Ascending aorta (tissue), 2 donors: Measurements from ENCODE around the gene NFATC2. TPM values are rescaled to one million over a fixed set of nuclear protein-coding genes. Genes with fewer than 3 reads are reported as not detected.
A peak's percentile ranks its signal among the peaks of the same experiment; 100 is the strongest.

ENCODE experiments used
- DNase-seq, 2 donors: peaks; one replicate each; pipeline ENCODE4 v3.0.0-alpha.2; 2019; ENCODE audit warnings: low spot score in 2 of 2
- H3K27ac ChIP-seq, 2 donors: fragments of 200-600 bp; sonication (generic); one replicate each; pipeline ENCODE4 v1.5.1; 2016 to 2017; ENCODE audit warnings: mild to moderate bottlenecking in 1 of 2
- H3K27me3 ChIP-seq: fragments of 200-600 bp; sonication (generic); one replicate; pipeline ENCODE4 v1.5.1; 2017
- H3K36me3 ChIP-seq, 2 donors: fragments of 200-600 bp; sonication (generic); one replicate each; pipeline ENCODE4 v1.5.1; 2016
- H3K4me1 ChIP-seq, 2 donors: fragments of 200-600 bp; sonication (generic); one replicate each; pipeline ENCODE4 v1.5.1; 2016 to 2017; ENCODE audit warnings: mild to moderate bottlenecking in 1 of 2
- H3K4me3 ChIP-seq, 2 donors: fragments of 200-600 bp; sonication (generic); one replicate each; pipeline ENCODE4 v1.5.1; 2016 to 2017; ENCODE audit warnings: mild to moderate bottlenecking in 1 of 2
- H3K9me3 ChIP-seq, 2 donors: fragments of 200-600 bp; sonication (generic); one replicate each; pipeline ENCODE4 v1.5.1; 2016
- intact Hi-C: fragments of 100-400 bp; cut with DNase I; formaldehyde crosslinking; loops from one replicate; pipeline ENCODE4 v1.15.1; 2023
- total RNA-seq: library from RNA; depleted of rRNA; stranded (reverse); fragments of >200 nt; gene quantifications from one replicate; pipeline ENCODE4 v1.1.0, GENCODE V29; 2016
- TF ChIP-seq, protein P1 (sequence below), 3 experiments: fragments of 200-600 bp in 2 of 3; fragments of 450-650 bp in 1 of 3; sonication (generic) in 2 of 3; IDR thresholded peaks; one replicate each; pipeline ENCODE4 v1.5.1; 2016 to 2019; ENCODE audit warnings: antibody characterized with exemption in 3 of 3, mild to moderate bottlenecking in 1 of 3, moderate library complexity in 1 of 3

Gene NFATC2
- total RNA-seq, 1 donor from 2014 or later: 7.9 TPM

DNA sequence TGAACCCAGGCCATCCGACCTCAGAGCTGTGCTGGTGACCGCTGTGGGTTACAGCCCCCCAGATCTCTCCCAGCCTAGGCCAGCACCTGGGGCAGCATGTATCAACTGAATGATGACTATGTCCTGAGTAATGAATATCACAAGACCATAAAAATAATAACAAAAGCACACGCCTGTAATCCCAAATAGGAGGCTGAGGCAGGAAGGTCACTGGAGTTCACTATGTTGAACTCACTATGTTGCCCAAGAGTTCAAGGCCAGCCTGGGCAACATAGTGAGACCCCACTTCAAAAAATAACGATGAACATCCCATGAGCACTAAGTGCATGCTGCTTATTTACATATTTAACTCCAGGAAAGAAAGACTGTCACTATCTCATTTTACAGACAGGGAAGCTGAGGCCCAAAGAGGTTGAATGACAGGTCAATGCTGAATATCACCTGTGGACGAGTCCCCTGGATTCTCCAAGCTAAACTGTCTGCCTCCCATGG lies 92.3 kb downstream of the NFATC2 start:
- peak overlapping the region; percentile 34 to 65 for H3K27ac ChIP-seq
- H3K36me3 ChIP-seq: no peaks in the 10 kb centered on the region
- TF ChIP-seq, protein P1, sequence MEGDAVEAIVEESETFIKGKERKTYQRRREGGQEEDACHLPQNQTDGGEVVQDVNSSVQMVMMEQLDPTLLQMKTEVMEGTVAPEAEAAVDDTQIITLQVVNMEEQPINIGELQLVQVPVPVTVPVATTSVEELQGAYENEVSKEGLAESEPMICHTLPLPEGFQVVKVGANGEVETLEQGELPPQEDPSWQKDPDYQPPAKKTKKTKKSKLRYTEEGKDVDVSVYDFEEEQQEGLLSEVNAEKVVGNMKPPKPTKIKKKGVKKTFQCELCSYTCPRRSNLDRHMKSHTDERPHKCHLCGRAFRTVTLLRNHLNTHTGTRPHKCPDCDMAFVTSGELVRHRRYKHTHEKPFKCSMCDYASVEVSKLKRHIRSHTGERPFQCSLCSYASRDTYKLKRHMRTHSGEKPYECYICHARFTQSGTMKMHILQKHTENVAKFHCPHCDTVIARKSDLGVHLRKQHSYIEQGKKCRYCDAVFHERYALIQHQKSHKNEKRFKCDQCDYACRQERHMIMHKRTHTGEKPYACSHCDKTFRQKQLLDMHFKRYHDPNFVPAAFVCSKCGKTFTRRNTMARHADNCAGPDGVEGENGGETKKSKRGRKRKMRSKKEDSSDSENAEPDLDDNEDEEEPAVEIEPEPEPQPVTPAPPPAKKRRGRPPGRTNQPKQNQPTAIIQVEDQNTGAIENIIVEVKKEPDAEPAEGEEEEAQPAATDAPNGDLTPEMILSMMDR (IDR thresholded peaks at IDR 0.05): no peak
- no peaks in the 10 kb centered on the region for H3K9me3 ChIP-seq
- DNase-seq: no peak
- no peaks in the 10 kb centered on the region for H3K27me3 ChIP-seq
- intact Hi-C loops: no loop called here
- no peak overlapping the region for H3K4me3 ChIP-seq
- H3K4me1 ChIP-seq: peaks cover 15 to 27% of the 10 kb centered on the region in 2 donors

- no peak for DNase-seq
- intact Hi-C loops: loop anchor here (2.0 to 10.0 kb wide), 5 partner anchors 21 to 183 kb away; no protein-coding TSS in a partner anchor
- peaks cover 15 to 27% of the 10 kb centered on the region in 2 donors for H3K4me1 ChIP-seq
Observed at GRCh38 chr20:51449498-51450220, 92.9 kb downstream of the NFATC2 start.

GRCh38 chr20:51447765-51448148 lies 94.8 kb downstream of the NFATC2 start:
- intact Hi-C loops: loop anchor here (1.0 to 10.0 kb wide), 7 partner anchors 9 to 185 kb away; no protein-coding TSS in a partner anchor

More at GRCh38 chr20:51449498-51450220, 92.9 kb downstream of the NFATC2 start:
- H3K4me3 ChIP-seq: no peak overlapping the region
- H3K27ac ChIP-seq: peak overlapping the region; percentile 65
- no peaks in the 10 kb centered on the region for H3K36me3 ChIP-seq
- TF ChIP-seq, protein P1 (IDR thresholded peaks at IDR 0.05): no peak
- no peaks in the 10 kb centered on the region for H3K27me3 ChIP-seq
- no peaks in the 10 kb centered on the region for H3K9me3 ChIP-seq

DNA sequence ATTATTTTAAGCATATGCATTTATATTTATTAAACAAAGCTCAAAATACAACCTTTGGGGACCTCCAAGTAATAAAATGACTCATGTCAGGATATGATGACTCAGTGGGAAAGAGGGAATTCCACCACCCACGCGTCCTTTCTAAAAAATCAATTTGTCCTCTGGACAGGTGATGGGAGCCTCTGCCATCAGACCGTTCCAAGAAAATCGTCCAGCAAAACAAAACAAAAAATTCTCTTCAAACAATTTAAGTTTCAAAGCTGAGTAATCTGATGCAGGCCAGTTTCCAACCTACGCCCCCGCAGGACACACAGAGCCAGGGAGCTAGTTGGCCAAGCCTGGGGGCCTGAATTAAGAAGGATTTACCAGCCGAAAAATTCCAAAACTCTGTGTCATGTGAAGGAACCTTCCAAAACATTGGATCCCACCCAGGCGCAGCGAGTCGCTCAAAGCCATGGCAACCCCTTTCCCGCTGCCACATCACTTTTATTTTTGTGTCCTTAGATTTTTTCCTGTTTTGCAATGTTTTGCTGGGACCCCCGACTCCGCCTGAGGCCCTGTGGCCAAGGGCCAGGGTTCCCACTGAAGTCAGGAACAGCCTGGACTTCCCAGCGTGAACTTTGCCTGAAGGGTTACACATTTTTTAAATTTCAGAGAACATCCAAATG lies 95.3 kb downstream of the NFATC2 start:
- peak overlapping the region; percentile 8 to 70 for H3K27ac ChIP-seq
- TF ChIP-seq, protein P1 (IDR thresholded peaks at IDR 0.05): no peak
- peaks cover 15 to 27% of the 10 kb centered on the region in 2 donors for H3K4me1 ChIP-seq
- intact Hi-C loops: loop anchor here (1.0 to 10.0 kb wide), 5 partner anchors 9 to 185 kb away; no protein-coding TSS in a partner anchor
- no peaks in the 10 kb centered on the region for H3K9me3 ChIP-seq
- no peaks in the 10 kb centered on the region for H3K36me3 ChIP-seq
- no peaks in the 10 kb centered on the region for H3K27me3 ChIP-seq
- DNase-seq: peak; percentile 33 to 96
- no peak overlapping the region for H3K4me3 ChIP-seq

More at GRCh38 chr20:51447765-51448148, 94.8 kb downstream of the NFATC2 start:
- no peak overlapping the region for H3K4me3 ChIP-seq
- H3K27me3 ChIP-seq: no peaks in the 10 kb centered on the region
- H3K4me1 ChIP-seq: peaks cover 15 to 27% of the 10 kb centered on the region in 2 donors
- peak overlapping the region; percentile 8 to 70 for H3K27ac ChIP-seq
- H3K9me3 ChIP-seq: no peaks in the 10 kb centered on the region
- TF ChIP-seq, protein P1 (IDR thresholded peaks at IDR 0.05): no peak
- DNase-seq: no peak
- H3K36me3 ChIP-seq: no peaks in the 10 kb centered on the region

DNA sequence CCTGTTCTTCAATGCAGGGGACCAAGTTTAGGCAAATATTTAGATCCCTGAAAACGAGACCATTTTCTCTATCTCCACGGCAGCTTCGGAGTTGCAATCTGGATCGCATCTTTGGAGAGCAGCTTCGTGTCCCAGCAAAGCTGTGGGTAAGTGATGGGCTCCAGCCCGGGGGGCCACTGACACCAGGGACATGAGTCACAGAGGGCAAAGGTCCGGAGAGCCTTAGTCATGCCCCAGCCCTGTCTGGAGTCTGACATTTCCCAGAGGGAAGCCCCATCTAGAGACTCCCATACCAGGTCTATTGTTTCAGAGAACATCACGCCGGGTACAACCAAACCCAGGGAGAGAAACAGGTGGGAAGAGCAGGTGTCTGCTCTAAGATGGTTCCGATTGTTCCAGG lies 95.9 kb downstream of the NFATC2 start:
- Histone ChIP-seq H3K27me3 (no peaks in the 10 kb centered on the region), H3K36me3 (no peaks in the 10 kb centered on the region), H3K4me1 (peaks cover 15 to 27% of the 10 kb centered on the region in 2 donors), H3K9me3 (no peaks in the 10 kb centered on the region), H3K27ac (peak overlapping the region; percentile 8 to 70), H3K4me3 (no peak overlapping the region)
- peak in 1 of 2 donors; percentile 78 for DNase-seq
- TF ChIP-seq, protein P1 (IDR thresholded peaks at IDR 0.05): no peak
- intact Hi-C loops: loop anchor here (1.0 to 10.0 kb wide), 5 partner anchors 10 to 186 kb away; no protein-coding TSS in a partner anchor
